ENCODE data around the gene HJV. TPM values are rescaled to one million over a fixed set of nuclear protein-coding genes. Genes with fewer than 3 reads are reported as not detected.

The HJV gene
- total RNA-seq, 2 donors from 2014 or later = 1.2 TPM; not detected in 1

DNA sequence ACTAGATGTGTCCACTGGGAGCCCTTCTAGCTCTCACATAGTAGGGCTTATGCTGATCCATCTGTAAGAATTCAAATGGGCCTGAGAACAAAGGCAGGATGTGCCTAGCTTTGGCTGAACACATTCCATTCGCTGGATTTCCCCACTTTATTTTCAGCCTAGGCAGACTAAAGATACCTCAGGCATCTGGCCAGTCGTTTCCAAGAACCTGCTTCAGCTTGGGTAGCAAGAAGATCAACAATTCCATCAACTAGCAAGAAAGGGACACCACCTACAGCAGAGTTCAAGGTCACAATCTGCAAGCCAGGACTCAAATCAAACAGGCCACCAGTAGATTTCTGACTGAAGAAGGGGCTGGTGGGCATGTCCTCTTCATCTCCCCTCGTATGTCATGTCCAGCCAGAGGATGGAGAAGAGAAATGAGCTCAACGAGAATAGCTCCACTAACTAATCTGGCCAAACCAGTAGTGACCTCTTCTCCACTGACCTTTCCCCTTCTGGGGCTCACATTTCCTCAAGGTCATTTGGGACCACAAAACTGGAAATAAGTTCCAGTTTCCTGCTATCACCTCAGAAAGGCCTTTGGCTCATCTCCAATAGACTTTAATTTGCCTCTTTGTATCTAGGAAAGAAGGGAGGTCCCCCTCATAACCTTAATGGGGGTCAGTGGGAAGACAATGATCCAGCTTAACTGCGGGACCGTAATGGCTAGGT is 39.4 kb downstream of the HJV start:
- intact Hi-C loops (cut with DNase I) = no loop called here
- H3K27ac ChIP-seq = peak overlapping the region; percentile 41 to 44
- WGBS = 76% methylated on average over 6 of the region's 6 CpGs
- H3K9me3 ChIP-seq = no peaks in the 10 kb centered on the region
- no peaks in the 10 kb centered on the region for H3K27me3 ChIP-seq (replicated peaks; ENCODE audit: insufficient read depth)
- TF ChIP-seq POLR2AphosphoS5 (IDR thresholded peaks at IDR 0.05) (peak; percentile 23), POLR2A (IDR thresholded peaks at IDR 0.05) (no peak)
- H3K4me1 ChIP-seq (replicated peaks) = peaks cover 17% of the 10 kb centered on the region
- H3K36me3 ChIP-seq = no peaks in the 10 kb centered on the region
- H3K4me3 ChIP-seq = no peak overlapping the region
- no peak for DNase-seq (ENCODE audit: low spot score)

DNA sequence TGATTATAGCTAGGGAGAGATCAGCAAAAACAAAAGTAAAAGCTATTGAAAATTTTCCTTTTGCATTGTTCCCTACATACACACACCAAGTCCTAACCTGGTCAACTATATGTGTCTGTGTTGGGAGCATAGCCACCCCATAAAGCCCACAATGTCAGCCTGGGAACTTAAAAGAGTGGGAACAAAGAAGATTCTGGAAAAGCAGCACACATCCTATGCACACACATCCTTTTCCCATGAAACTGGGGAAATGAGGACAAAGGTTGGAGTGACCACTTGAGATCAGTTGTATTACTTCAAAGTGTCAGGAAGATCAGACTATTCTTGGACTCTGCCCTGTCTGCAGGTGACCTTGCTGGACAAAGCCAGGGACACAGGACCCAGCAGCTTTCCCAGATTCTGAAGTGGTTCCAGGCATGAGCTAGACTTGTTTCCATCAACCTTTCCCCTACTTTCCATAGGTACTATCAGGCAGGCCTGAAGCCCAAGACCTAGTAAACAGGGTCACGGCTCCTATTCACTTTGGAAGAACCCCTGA is 41.0 kb downstream of the HJV start:
- peak overlapping the region; percentile 88 to 90 for H3K27ac ChIP-seq
- peaks cover 17% of the 10 kb centered on the region for H3K4me1 ChIP-seq (replicated peaks)
- TF ChIP-seq POLR2A (IDR thresholded peaks at IDR 0.05) (no peak), CTCF (IDR thresholded peaks at IDR 0.05) (no peak)
- H3K4me3 ChIP-seq = no peak overlapping the region
- H3K9me3 ChIP-seq = no peaks in the 10 kb centered on the region
- no peaks in the 10 kb centered on the region for H3K36me3 ChIP-seq
- 90% methylated on average over 1 of the region's 1 CpG for WGBS
- no peaks in the 10 kb centered on the region for H3K27me3 ChIP-seq (replicated peaks; ENCODE audit: insufficient read depth)
- no peak for DNase-seq (ENCODE audit: low spot score)
- intact Hi-C loops (cut with DNase I) = loop anchor here (2.0 kb wide), 1 partner anchor 16 kb away; the partner anchor contains the start of gene TXNIP

GRCh38 chr1:145979746-145980456 is 41.6 kb downstream of the HJV start:
- no peak for DNase-seq (ENCODE audit: low spot score)
- Histone ChIP-seq H3K36me3 (no peaks in the 10 kb centered on the region), H3K4me1 (replicated peaks) (peaks cover 17% of the 10 kb centered on the region), H3K27ac (peak overlapping the region; percentile 88 to 90), H3K4me3 (no peak overlapping the region), H3K9me3 (no peaks in the 10 kb centered on the region), H3K27me3 (replicated peaks; ENCODE audit: insufficient read depth) (no peaks in the 10 kb centered on the region)
- TF ChIP-seq CTCF (IDR thresholded peaks at IDR 0.05) = no peak
- TF ChIP-seq POLR2A (IDR thresholded peaks at IDR 0.05) = no peak
- no peak for TF ChIP-seq POLR2AphosphoS5 (IDR thresholded peaks at IDR 0.05)
- intact Hi-C loops (cut with DNase I) = loop anchor here (2.0 kb wide), 2 partner anchors 17 to 29 kb away; partner anchors contain the start of gene TXNIP
- 56% methylated on average over 7 of the region's 7 CpGs for WGBS

DNA sequence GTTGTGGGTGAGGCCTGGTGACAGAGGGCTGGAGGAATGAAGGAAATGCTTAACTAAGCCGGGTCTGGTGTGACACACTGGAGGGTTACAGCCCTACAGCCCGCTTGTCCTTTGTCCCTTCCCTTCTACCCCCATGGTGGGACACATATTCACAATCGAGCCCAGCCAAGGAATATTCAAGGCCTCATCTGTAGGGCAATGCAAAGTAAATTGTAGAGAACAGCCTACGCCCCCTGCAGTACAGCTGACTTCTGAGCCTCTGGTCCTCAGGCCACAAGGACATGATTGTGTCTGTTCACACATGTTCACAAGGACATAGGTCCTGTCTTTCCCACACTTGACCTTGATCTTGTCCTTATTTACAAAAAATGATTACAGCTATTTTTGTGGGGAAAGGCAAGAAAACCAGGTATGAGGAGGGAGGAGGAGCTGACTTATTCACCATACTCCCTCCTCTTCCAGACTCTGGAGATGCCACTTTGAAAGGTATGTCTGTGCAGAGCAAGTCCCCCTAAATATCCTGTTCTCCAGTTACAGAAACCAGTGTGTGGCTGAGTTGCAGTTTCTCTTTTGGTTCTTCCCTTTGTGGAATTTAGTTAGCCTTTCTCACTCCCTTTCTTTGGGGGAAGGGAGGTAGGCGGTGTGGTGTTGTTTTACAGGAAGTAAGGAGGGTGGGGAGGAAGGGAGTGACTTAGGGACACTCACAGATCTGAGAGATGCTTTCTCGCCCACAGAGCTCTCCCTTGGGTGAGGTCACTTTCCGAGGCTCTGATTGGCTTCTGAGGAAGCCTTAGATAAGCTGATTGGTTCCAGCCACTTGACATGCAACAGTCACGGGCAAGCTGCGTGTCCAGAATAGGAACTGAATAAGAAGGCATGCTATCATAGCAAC is 42.4 kb downstream of the HJV start:
- H3K27ac ChIP-seq = peak overlapping the region; percentile 88 to 90
- H3K27me3 ChIP-seq (replicated peaks; ENCODE audit: insufficient read depth) = no peaks in the 10 kb centered on the region
- no peaks in the 10 kb centered on the region for H3K36me3 ChIP-seq
- peaks cover 17% of the 10 kb centered on the region for H3K4me1 ChIP-seq (replicated peaks)
- no peaks in the 10 kb centered on the region for H3K9me3 ChIP-seq
- TF ChIP-seq CTCF (IDR thresholded peaks at IDR 0.05) = peak in 2 of 4 experiments; percentile 1 to 22
- TF ChIP-seq POLR2AphosphoS5 (IDR thresholded peaks at IDR 0.05) = peak; percentile 100
- TF ChIP-seq POLR2A (IDR thresholded peaks at IDR 0.05) = peak; percentile 73
- intact Hi-C loops (cut with DNase I) = loop anchor here (2.0 kb wide), 1 partner anchor 30 kb away; no protein-coding TSS in a partner anchor
- H3K4me3 ChIP-seq = peak overlapping the region in 1 of 2 donors; percentile 8
- WGBS = 9% methylated on average over 9 of the region's 9 CpGs
- peak; percentile 95 for DNase-seq (ENCODE audit: low spot score)
